Activated T-cell treated with anti-CD3 and anti-CD28 coated beads for 48 hours (primary cell): Measurements from ENCODE around the gene CYP26A1.

Source experiments
- DNase-seq: peaks from one replicate; pipeline ENCODE4 v3.0.0-alpha.2; 2020; ENCODE audit warnings: low read depth

The CYP26A1 gene

GRCh38 chr10:93123766-93124165 is 50.1 kb downstream of the CYP26A1 start:
- no peak for DNase-seq

GRCh38 chr10:93124580-93125318 is 51.1 kb downstream of the CYP26A1 start:
- DNase-seq, result no peak

- DNase-seq, result no peak
Measured at GRCh38 chr10:93125966-93126365, 52.3 kb downstream of the CYP26A1 start.

- no peak for DNase-seq
Measured at GRCh38 chr10:93126483-93127052, 52.9 kb downstream of the CYP26A1 start.
